Limb (tissue), 2 donors: ENCODE data around the gene ZNG1F.
"Not testable (repeated sequence)": the region's sequence is repeated elsewhere in the genome, so short reads cannot be mapped to it uniquely, and the experiment has no call there.

ENCODE experiments used
- DNase-seq, 2 donors: peaks; one replicate each; pipeline ENCODE4 v3.0.0-alpha.2; 2016; ENCODE audit errors: extremely low spot score in 2 of 2

The ZNG1F gene

DNA sequence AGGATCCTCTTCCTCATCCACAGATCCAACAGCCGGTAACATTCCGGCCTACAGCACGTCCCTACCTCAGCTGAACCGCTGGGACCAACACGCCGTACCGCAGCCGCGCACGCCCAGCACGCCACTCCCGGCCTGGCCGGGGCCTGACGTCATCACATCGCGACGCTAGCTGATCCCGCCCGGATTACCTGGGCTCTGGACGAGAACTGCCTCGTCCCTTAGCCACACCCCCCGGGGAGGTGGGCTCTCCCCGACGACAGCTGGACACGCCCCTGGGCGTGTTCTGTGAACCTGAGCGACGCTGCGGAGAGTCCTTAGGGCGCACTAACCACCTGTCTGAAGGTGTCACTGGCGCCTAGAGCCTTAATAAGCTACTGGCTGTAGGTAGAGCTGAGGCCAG is at the start of gene ZNG1F:
TSS of gene ZNG1F (minus strand) at position 101 of the 400 bp plus-strand sequence. CDS start at position 42, 59 bp downstream.
- not testable (repeated sequence) for DNase-seq

GRCh38 chr9:41237110-41237749 is 48.1 kb upstream of the ZNG1F start:
- peak in 1 of 2 donors; percentile 28 for DNase-seq

DNA sequence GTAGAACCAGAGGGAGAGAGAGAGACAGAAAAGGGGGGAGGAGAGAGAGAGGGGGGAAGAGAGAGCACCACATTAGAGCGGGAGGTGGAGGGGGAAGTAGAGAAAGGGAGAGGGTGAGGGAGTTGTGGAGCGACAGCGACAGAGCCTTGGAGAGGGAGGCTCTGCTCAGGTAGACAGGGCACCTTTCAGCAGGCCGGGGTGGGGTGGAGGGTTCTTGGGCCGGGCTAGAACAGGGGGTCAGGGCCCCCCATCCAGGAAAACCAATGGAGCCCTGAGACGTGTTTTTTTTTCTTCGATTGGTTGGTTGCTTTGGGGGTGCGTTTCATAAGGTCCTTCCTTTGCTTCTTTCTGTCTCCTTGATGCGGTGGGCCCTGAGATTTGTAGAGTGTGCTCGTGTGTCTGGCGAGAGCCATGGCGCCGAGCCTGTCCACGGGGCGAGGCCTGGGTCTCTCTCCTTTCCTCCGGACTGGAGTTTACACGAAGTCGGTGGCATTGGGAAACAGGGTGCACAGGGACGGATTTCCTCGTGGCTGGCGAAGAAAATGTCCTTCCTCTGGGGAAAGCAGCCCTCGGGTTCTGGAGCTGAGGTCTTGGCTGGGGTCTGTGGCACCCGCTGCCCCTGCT is 47.5 kb upstream of the ZNG1F start:
- not testable (repeated sequence) for DNase-seq

DNA sequence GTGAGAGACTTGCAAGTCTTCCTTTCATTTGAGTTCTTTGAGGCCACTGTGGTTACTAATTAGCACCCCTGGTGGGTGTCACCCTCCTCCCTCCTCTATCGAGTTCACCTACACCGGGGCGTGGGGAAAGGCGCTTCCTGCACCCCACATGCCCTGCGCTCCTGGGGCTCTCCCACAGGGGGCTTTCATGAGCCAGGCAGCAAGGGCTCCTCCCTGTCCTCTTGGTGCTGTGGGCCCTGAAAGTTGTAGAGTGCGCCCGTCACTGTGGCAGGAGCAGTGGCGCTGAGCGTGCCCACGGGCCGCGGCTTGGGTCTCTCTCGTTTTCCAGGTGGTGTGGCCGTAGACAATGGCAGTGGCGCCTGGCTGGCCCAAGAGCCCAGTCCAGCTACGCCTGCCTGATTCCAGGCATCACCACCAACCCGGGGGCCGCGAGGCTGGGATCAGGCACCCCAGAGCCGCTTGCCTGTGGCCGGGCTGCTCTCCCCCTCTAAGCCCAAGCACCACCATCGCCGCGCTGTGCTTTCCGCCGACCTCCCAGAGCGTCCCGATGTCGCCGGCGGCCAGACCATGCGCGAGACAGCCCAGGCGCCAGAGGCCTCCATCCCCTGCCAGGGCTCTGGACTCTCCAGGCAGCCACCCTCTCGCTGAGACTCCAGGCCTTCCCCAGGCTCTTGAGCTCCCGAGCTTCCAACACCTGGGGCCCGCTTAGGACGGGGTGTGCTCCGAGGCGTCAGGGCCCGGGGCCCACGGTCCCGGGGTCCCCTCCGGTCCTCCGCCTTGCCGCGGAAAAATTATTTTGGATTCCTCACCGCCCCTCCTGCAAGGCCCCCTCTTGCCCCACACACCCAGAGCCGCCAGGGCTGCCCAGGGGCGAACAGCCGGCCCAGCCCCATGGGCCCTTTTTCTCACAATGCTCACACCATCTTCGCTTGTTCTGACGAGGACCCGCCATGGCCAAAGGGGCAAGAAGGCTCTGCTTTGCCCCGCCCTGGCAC is 46.0 kb upstream of the ZNG1F start:
- peak in 1 of 2 donors; percentile 32 for DNase-seq

DNA sequence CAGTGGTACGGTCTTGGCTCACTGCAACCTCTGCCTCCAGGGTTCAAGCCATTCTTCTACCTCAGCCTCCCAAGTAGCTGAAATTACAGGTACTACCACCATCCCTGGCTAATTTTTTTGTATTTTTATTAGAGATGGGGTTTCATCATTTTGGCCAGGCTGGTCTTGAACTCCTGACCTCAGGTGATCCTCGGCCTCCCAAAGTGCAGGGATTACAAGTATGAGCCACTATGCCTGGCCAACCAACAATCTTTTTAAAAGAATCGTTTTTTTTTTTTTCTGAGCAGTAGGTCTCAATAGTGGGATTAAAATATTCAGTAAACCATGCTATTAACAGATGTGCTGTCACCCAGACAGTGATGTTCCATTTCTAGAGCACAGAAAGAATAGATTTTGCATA is 45.1 kb upstream of the ZNG1F start:
- not testable (repeated sequence) for DNase-seq

GRCh38 chr9:41232326-41232725 is 43.2 kb upstream of the ZNG1F start:
- DNase-seq = peak in 1 of 2 donors; percentile 33

- DNase-seq = peak in 1 of 2 donors; percentile 35
These were observed 41.3 kb upstream of the ZNG1F start for GRCh38 chr9:41230418-41230817.

GRCh38 chr9:41229408-41230401 is 40.6 kb upstream of the ZNG1F start:
- DNase-seq = peak in 1 of 2 donors; percentile 49

GRCh38 chr9:41219831-41220230 is 30.7 kb upstream of the ZNG1F start:
- not testable (repeated sequence) for DNase-seq

DNA sequence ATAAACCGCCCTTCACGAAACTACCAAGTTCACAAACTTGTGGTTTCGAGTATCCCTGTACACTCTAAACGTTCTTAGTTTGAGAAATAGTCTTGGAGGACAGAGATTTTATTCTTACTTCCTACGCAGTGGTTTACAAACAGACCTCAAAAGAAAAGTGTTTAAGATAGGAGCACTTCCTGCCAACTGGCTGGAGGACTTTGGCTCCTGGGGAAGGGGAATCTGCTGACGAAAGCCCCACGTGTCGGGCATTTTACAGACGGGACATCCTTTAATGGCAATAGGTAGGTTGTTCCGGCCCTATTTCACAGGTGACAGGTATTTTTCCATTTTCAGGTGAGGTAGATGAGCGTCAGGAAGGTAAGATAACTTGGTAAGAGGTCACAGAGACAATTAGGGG is 678 bp downstream of the ZNG1F start:
- DNase-seq = not testable (repeated sequence)

DNA sequence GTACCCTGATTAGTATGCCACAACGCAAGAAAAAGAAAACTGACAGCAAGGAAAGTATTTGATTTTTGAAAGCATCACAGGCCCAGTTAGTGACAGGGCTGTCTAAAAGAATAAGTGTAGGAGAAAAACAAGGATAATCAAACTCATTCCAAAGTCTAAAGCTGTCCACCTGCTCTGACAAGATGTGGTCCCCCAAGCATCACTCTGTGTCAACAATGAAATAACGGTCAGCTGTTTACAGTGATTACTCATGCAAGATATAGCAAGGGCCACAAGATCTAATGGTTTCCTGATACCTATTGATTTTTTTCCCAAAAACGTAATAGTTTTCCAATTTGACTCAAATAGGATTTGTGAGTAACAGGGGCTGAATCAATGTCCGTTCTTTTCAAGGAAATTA is 14.1 kb downstream of the ZNG1F start:
- DNase-seq = not testable (repeated sequence)

- DNase-seq = not testable (repeated sequence)
These were observed 39.0 kb downstream of the ZNG1F start for GRCh38 chr9:41150116-41150515.

DNA sequence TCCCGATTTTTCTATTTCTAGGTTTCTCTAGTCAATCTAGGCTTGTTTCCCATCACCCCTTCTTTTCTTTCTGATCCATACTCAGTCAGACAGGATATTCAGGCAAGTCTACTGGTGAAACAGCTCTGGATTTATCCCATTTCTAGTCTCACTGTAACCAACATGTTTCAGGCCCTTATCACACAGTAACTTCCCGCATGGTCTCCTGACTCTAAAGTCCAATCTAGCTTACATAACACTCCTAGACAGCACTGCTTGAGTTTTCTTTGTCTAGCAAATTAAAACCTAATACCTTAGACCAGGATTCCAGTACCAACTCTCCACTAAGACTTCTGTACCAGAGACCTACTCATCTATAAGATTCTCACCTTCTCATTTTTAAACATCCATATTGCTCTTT is 47.2 kb downstream of the ZNG1F start:
- DNase-seq = not testable (repeated sequence)

DNA sequence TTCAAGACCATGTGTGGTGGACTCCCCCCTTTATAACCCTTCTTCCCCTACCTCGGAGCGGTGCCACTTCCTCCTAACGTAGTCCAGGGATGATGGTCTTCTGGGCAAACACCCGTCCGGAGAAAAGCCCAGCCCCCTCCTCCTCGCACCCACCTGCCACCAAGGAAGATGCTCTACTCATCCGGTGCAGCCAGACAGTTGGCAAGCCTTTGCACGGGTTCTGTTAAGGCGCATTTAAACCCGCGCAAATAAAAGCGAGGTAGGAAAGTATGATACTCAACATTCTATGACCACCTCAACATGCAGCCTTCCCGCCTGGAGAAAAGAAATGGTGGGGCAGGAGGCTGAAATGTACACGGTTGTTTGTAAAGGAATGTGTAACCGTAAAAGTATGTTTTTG is 60.5 kb downstream of the ZNG1F start, which contains the start of gene FOXD4L6:
TSS of gene FOXD4L6 (minus strand) at position 101 of the 400 bp plus-strand sequence. CDS start 298 bp downstream, outside the sequence.
- not testable (repeated sequence) for DNase-seq

DNA sequence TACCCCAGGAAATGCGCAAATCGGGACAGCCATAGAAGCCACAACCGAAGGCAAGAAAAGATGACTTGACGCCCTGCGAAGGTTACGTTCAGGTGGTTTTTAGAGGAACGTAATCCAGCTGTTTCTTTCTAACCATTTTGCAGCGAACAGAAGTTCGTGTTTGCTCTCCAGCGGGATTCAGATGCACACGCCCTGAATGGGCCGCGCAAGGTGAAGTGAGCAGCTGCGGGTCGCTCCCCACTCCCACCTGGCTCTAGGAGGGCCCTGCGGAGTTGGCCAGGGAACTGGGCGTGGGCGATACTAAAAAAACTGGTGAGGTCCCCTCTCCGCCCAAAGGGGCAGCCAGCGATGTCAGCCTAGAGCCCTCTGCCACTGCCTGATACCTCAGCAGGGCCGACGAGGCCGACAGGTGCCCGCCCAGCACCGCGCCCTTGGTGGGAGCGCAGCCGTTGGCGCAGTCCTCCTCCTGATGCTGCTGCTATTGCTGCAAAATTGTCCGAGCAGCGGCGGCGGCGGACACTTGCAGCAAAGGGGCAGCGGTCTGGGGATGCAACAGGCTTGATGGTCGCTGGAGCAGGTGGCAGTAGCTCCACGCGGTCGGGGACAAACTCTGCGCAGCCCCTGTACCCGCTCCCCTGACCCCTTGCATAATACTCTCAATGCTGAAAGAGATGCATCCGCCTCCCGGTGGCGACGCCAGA is 62.2 kb downstream of the ZNG1F start:
- not testable (repeated sequence) for DNase-seq

DNA sequence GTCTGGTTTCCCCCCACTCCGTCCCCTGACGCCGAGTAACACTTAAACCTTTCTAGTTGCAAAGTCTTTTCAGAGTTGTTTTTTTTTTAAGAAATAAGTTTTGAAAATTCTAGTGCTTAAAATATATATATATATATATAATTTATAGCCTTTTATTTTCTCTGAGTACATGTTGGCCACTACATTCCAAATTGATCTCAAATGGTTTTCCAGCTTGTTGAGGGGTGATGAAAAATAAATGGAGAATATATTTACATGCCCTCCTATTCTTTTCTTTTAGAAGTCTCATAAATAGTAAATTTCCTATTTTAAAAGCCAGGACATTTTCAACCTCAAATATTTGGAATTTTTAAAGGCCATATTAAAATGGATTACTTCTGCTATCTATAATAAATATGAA is 63.2 kb downstream of the ZNG1F start:
- not testable (repeated sequence) for DNase-seq

DNA sequence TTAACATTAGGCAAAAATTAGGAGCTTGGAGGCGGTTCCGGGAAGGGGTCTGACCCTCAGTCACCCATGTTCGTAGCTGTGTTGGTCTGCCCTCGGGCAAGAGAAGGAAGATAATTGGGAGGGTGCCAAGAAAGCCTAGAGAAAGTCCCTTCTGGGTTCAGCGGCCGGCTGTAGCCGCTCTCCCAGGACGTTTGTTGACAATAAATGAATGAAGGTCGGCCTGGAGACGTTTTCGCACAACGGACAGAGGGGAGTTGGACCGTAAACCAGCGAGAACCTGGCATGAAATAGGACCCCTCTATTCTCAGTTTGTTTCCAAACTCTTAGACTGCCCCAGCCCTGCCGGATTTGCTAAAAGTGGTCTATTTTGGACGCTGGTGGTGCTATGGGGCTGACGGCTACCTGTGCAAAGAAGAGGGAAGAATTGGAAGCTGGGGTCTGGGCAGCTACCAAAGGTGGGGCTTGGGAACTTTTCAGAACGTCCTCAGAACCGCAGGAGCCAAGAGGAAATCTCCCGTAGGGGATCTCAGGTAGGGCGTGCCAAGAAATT is 63.9 kb downstream of the ZNG1F start:
- not testable (repeated sequence) for DNase-seq

- DNase-seq = peak in 1 of 2 donors; percentile 27
These were observed 64.6 kb downstream of the ZNG1F start for GRCh38 chr9:41124250-41125108.
